PC-3 (cell line): ENCODE results near the gene SMIM38. TPM values are rescaled to one million over a fixed set of nuclear protein-coding genes. Genes with fewer than 3 reads are reported as not detected.

Experiments used
- ATAC-seq: fragments of 200-7000 bp; cut with Tn5 transposase; 2 replicates; pipeline ENCODE4 v1.9.1; 2020; ENCODE audit warnings: mild to moderate bottlenecking, moderate library complexity
- BruUV-seq: library from RNA; stranded (reverse); fragments of 400-500 nt; replicated peaks from 2 replicates; lab custom pipeline; 2021; lab: Mats Ljungman, UMichigan
- CTCF ChIA-PET: fragments of 300-600 bp; sonication (Branson Sonifier 250); formaldehyde crosslinking; loops from one replicate; lab custom pipeline; 2022; ENCODE audit warnings: antibody characterized with exemption; lab: Charles Lee
- POLR2A ChIA-PET: fragments of 300-600 bp; sonication (Branson Sonifier 250); formaldehyde crosslinking; loops from one replicate; lab custom pipeline; 2022; ENCODE audit warnings: antibody characterized with exemption; ENCODE audit not compliant: unreplicated experiment; lab: Charles Lee
- DNase-seq: peaks from one replicate; pipeline ENCODE4 v3.0.0-alpha.2; 2015
- H2AFZ ChIP-seq: fragments of 300-600 bp; sonication (generic); 2 replicates; pipeline ENCODE4 v1.6.0; 2016; ENCODE audit warnings: antibody characterized with exemption, low read length
- H3F3A ChIP-seq: fragments of 300-600 bp; sonication (generic); one replicate; pipeline ENCODE4 v1.6.0; 2017; ENCODE audit warnings: antibody characterized with exemption, low read length, control low read depth, mild to moderate bottlenecking; ENCODE audit not compliant: unreplicated experiment
- H3K27ac ChIP-seq: fragments of 300-600 bp; sonication (generic); 2 replicates; pipeline ENCODE4 v1.5.1; 2016; ENCODE audit warnings: mild to moderate bottlenecking, low read length
- H3K27me3 ChIP-seq: fragments of 300-600 bp; sonication (generic); 2 replicates; pipeline ENCODE4 v1.6.1; 2016; ENCODE audit warnings: low read length, mixed read lengths
- H3K36me3 ChIP-seq: fragments of 300-600 bp; sonication (generic); 2 replicates; pipeline ENCODE4 v1.6.1; 2016; ENCODE audit warnings: low read depth, mixed run types, low read length, mixed read lengths
- H3K4me1 ChIP-seq: fragments of 300-600 bp; sonication (generic); 2 replicates; pipeline ENCODE4 v1.5.1; 2016; ENCODE audit warnings: low read length; ENCODE audit not compliant: insufficient read depth
- H3K4me2 ChIP-seq: fragments of 300-600 bp; sonication (generic); 2 replicates; pipeline ENCODE4 v1.6.0; 2016; ENCODE audit warnings: low read length
- H3K4me3 ChIP-seq: fragments of 300-600 bp; sonication (generic); 2 replicates; pipeline ENCODE4 v1.5.1; 2016; ENCODE audit warnings: mild to moderate bottlenecking, low read length, mixed read lengths
- H3K79me2 ChIP-seq: fragments of 300-600 bp; sonication (generic); 2 replicates; pipeline ENCODE4 v1.6.1; 2017; ENCODE audit warnings: low read length, mixed read lengths
- H3K9ac ChIP-seq: fragments of 300-600 bp; sonication (generic); 2 replicates; pipeline ENCODE4 v1.6.0; 2016; ENCODE audit warnings: mild to moderate bottlenecking, low read length
- H3K9me2 ChIP-seq: fragments of 300-600 bp; sonication (generic); replicated peaks from 2 replicates; pipeline ENCODE4 v1.6.1; 2016; ENCODE audit warnings: mixed run types, low read length, mixed read lengths
- H3K9me3 ChIP-seq: fragments of 300-600 bp; sonication (generic); 2 replicates; pipeline ENCODE4 v1.6.1; 2016; ENCODE audit warnings: low read length, mixed read lengths
- H4K20me1 ChIP-seq: fragments of 300-600 bp; sonication (generic); 2 replicates; pipeline ENCODE4 v1.6.1; 2016; ENCODE audit warnings: low read length, mixed read lengths
- EZH2 ChIP-seq: fragments of 300-600 bp; sonication (generic); IDR thresholded peaks from one replicate; pipeline ENCODE4 v1.6.1; 2017; ENCODE audit warnings: antibody characterized with exemption, mild to moderate bottlenecking, low read length; ENCODE audit not compliant: unreplicated experiment
- EZH2phosphoT487 ChIP-seq: fragments of 300-600 bp; sonication (generic); IDR thresholded peaks from 2 replicates; pipeline ENCODE4 v1.6.1; 2018; ENCODE audit warnings: mild to moderate bottlenecking, antibody characterized with exemption, low read length, borderline replicate concordance
- intact Hi-C: fragments of 100-400 bp; cut with micrococcal nuclease; formaldehyde crosslinking; loops from 2 replicates; pipeline ENCODE4 v1.9.0; 2023
- total RNA-seq: library from RNA; depleted of rRNA; stranded (reverse); fragments of >200 nt; gene quantifications from 2 replicates; pipeline ENCODE4 v1.2.3, GENCODE V29; 2014
- TF ChIP-seq, protein P1 (sequence below): fragments of 300-600 bp; sonication (generic); conservative IDR thresholded peaks from 2 replicates; pipeline ENCODE4 v1.5.1; 2017; ENCODE audit warnings: antibody characterized with exemption, low read depth, mild to moderate bottlenecking, low read length

Gene SMIM38
- total RNA-seq, 1 experiment from 2014 or later: 0.04 TPM

DNA sequence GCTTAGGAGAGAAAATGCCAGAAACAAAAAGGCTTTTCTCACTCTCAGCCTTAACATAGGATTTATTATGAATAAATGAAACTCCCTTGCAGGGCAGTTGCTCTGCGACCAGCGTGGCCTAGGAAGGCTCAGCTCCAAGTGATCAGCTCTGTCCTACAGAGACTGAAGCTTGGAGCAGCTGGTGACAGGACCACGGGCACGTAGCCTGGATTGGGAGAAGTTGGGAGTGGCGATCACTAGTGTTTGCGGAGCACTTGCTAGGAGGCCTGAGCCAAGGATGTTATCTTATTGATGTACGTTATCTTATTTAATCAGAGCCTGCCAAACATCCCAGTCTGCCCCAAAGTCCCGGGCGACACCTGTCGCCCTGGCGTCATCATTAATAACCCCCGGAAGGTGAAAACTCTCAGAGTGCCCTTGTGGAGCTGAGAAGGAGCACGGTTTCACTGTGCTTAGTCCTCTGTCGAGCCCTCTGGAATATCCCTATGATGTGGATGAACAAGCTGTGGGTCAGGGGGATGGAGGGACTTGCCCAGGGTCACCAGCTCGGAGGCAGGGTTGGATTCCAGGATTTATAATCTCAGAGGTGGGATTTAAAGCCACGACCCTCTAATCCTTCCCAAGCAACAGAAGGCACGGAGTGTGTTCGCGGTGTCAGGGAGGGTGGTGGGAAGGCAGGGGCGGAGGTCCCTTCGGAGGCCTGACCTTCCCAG, 40.8 kb upstream of the SMIM38 start:
- Histone ChIP-seq H3K9me2 (no peaks in the 10 kb centered on the region), H3K36me3 (no peaks in the 10 kb centered on the region), H3K9ac (no peak overlapping the region), H3K4me1 (peaks cover 15% of the 10 kb centered on the region), H3K4me3 (no peak overlapping the region), H3K79me2 (no peaks in the 10 kb centered on the region), H2AFZ (peak overlapping the region; percentile 47; the same call in 1 of the 2 replicates), H4K20me1 (no peaks in the 10 kb centered on the region), H3K27me3 (no peaks in the 10 kb centered on the region), H3F3A (no peaks in the 10 kb centered on the region), H3K4me2 (peak overlapping the region; percentile 59), H3K9me3 (no peaks in the 10 kb centered on the region), H3K27ac (no peak overlapping the region)
- DNase-seq (no peak), ATAC-seq (no peak)
- POLR2A ChIA-PET: interaction anchor here (0.5 to 0.7 kb wide), 4 partner anchors 66 to 543 kb away, joined by 3 to 24 read pairs (median 9); partner anchors contain the start of gene TPCN2
- intact Hi-C loops: no loop called here
- TSS peak; percentile 92 for BruUV-seq
- CTCF ChIA-PET: interaction anchor here (0.6 to 1.6 kb wide), 3 partner anchors 13 to 221 kb away, joined by 3 to 13 read pairs (median 5); no protein-coding TSS in a partner anchor
- TF ChIP-seq EZH2: no peak
- TF ChIP-seq EZH2phosphoT487: no peak
- TF ChIP-seq, protein P1, sequence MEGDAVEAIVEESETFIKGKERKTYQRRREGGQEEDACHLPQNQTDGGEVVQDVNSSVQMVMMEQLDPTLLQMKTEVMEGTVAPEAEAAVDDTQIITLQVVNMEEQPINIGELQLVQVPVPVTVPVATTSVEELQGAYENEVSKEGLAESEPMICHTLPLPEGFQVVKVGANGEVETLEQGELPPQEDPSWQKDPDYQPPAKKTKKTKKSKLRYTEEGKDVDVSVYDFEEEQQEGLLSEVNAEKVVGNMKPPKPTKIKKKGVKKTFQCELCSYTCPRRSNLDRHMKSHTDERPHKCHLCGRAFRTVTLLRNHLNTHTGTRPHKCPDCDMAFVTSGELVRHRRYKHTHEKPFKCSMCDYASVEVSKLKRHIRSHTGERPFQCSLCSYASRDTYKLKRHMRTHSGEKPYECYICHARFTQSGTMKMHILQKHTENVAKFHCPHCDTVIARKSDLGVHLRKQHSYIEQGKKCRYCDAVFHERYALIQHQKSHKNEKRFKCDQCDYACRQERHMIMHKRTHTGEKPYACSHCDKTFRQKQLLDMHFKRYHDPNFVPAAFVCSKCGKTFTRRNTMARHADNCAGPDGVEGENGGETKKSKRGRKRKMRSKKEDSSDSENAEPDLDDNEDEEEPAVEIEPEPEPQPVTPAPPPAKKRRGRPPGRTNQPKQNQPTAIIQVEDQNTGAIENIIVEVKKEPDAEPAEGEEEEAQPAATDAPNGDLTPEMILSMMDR: no peak

GRCh38 chr11:69115586-69116560, 39.9 kb upstream of the SMIM38 start:
- H3K79me2 ChIP-seq: no peaks in the 10 kb centered on the region
- DNase-seq (peak; percentile 63), ATAC-seq (peak; percentile 81)
- peak overlapping the region; percentile 47 for H2AFZ ChIP-seq
- H3K9me3 ChIP-seq: no peaks in the 10 kb centered on the region
- H3K27ac ChIP-seq: no peak overlapping the region
- no peaks in the 10 kb centered on the region for H4K20me1 ChIP-seq
- peaks cover 15% of the 10 kb centered on the region for H3K4me1 ChIP-seq
- BruUV-seq: TSS peak; percentile 78
- ChIA-PET CTCF (interaction anchor here (1.0 to 1.6 kb wide), 2 partner anchors 14 to 16 kb away, joined by 3 to 13 read pairs; no protein-coding TSS in a partner anchor), POLR2A (interaction anchor here (0.5 to 0.7 kb wide), 4 partner anchors 67 to 542 kb away, joined by 3 to 24 read pairs (median 5); partner anchors contain the start of gene TPCN2)
- no peaks in the 10 kb centered on the region for H3K36me3 ChIP-seq
- TF ChIP-seq EZH2 (no peak), EZH2phosphoT487 (no peak)
- TF ChIP-seq, protein P1: no peak
- H3F3A ChIP-seq: no peaks in the 10 kb centered on the region
- H3K4me2 ChIP-seq: peak overlapping the region; percentile 59
- H3K4me3 ChIP-seq: no peak overlapping the region
- H3K27me3 ChIP-seq: no peaks in the 10 kb centered on the region
- peak overlapping the region; percentile 16; the same call in 1 of the 2 replicates for H3K9ac ChIP-seq
- intact Hi-C loops: no loop called here
- no peaks in the 10 kb centered on the region for H3K9me2 ChIP-seq
